OCI-LY3 (cell line): ENCODE measurements around the gene RPAP2.

Source experiments
- EZH2phosphoT487 ChIP-seq: fragments of 200-600 bp; shearing (Covaris generic); IDR thresholded peaks from 2 replicates; pipeline ENCODE4 v1.6.1; 2018; ENCODE audit warnings: antibody characterized with exemption, mixed run types, low read depth
- TF ChIP-seq, protein P1 (sequence below): fragments of 200-600, 300-600 bp; sonication (generic); IDR thresholded peaks from 2 replicates; pipeline ENCODE4 v1.5.1; 2014; ENCODE audit warnings: antibody characterized with exemption, low read length, low read depth

DNA sequence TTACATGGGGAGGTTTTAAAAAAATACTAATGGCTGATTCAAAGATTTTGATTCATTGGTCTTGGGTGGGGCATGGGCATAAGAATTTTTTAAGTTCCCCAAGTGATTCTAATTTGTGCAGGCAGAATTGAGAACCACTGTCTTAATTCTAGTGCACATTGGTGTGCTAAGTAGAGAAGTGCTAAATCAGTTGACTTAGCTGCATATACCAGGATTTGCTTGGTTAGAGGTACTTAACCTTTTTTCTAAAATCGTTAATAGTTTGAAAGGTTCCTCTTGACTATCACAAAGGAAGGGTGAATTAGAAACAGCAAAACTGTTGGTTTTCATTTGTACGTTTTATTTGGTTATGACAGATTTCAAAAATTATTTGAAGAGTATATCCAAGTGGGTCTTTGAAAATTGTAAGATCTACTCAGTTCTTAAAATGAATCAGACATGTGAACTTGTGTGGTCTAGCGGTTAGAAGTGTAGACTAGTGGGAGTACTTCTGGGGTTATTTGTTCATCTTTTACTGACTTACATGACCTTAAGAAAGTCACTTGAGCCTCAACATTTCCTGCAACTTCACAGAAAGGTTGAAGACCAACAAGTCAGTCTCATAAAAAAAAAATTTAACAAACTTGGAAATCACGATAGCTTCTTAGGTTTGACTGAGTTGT, 66.7 kb downstream of the RPAP2 start:
- TF ChIP-seq, protein P1, sequence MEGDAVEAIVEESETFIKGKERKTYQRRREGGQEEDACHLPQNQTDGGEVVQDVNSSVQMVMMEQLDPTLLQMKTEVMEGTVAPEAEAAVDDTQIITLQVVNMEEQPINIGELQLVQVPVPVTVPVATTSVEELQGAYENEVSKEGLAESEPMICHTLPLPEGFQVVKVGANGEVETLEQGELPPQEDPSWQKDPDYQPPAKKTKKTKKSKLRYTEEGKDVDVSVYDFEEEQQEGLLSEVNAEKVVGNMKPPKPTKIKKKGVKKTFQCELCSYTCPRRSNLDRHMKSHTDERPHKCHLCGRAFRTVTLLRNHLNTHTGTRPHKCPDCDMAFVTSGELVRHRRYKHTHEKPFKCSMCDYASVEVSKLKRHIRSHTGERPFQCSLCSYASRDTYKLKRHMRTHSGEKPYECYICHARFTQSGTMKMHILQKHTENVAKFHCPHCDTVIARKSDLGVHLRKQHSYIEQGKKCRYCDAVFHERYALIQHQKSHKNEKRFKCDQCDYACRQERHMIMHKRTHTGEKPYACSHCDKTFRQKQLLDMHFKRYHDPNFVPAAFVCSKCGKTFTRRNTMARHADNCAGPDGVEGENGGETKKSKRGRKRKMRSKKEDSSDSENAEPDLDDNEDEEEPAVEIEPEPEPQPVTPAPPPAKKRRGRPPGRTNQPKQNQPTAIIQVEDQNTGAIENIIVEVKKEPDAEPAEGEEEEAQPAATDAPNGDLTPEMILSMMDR: no peak
- TF ChIP-seq EZH2phosphoT487: no peak
